Mesangial cell (primary cell): ENCODE results near the gene SRP19. TPM values are rescaled to one million over a fixed set of nuclear protein-coding genes. Genes with fewer than 3 reads are reported as not detected.

Experiments
- total RNA-seq: library from RNA; depleted of rRNA; stranded (reverse); fragments of >200 nt; gene quantifications from 2 replicates; pipeline ENCODE4 v1.2.3, GENCODE V29; 2015

The SRP19 gene
- total RNA-seq, result 13.1 and 32.4 TPM in 2 replicates

GRCh38 chr5:112860929-112861637, at the start of gene SRP19:
Gene SRP19, plus strand, starts transcription at chr5:112861287. Its CDS starts 90 bp downstream, at chr5:112861377.

Other genes with a start within 250 kb of the SRP19 start
- 17.4 and 23.5 TPM in 2 replicates for gene APC, start 123.4 kb upstream of the SRP19 start, total RNA-seq
- gene REEP5, start 60.9 kb downstream of the SRP19 start, total RNA-seq, result 70.7 and 85.4 TPM in 2 replicates
- 20.9 and 26.7 TPM in 2 replicates for gene DCP2, start 115.5 kb downstream of the SRP19 start, total RNA-seq